Transverse colon (tissue), 3 donors: Measurements from ENCODE around the gene ARRB1.

Experiments
- EP300 ChIP-seq: sonication (generic); formaldehyde crosslinking; IDR thresholded peaks from one replicate; pipeline ENCODE4 v1.6.1; 2017; ENCODE audit warnings: antibody characterized with exemption, low read depth
- POLR2A ChIP-seq: fragments of 450-650 bp; IDR thresholded peaks from one replicate; pipeline ENCODE4 v1.6.1; 2016; ENCODE audit warnings: antibody characterized with exemption, mild to moderate bottlenecking, moderate library complexity
- TF ChIP-seq, protein P1 (sequence below), 5 experiments: fragments of 200-600 bp in 3 of 5; fragments of 450-650 bp in 2 of 5; sonication (generic) in 3 of 5; IDR thresholded peaks; 1 replicate in 2 of 5; 2 replicates in 3 of 5; pipeline ENCODE4 v1.5.1; 2016 to 2017; ENCODE audit warnings: antibody characterized with exemption in 5 of 5, inconsistent platforms in 3 of 5, mild to moderate bottlenecking in 2 of 5, moderate library complexity in 1 of 5

DNA sequence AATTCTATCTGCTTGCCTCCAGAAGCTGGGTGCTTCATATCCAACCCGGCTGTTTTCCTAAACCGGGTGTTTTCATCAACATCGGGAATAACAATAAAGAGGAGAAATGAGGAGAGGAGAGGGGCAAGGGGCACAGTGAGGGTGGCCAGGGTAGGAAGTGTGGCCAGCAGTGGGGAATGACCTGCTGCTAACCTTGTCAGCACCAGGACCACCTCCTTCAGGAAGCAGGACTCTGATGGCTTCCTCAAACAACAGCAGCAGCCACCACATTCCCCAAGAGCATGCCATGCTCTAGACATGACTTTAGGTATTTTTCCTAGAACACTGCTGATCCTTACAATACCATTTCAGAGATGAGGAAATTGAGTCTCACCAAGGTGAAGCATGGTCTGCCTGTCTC, 58.5 kb downstream of the ARRB1 start:
- TF ChIP-seq, protein P1, sequence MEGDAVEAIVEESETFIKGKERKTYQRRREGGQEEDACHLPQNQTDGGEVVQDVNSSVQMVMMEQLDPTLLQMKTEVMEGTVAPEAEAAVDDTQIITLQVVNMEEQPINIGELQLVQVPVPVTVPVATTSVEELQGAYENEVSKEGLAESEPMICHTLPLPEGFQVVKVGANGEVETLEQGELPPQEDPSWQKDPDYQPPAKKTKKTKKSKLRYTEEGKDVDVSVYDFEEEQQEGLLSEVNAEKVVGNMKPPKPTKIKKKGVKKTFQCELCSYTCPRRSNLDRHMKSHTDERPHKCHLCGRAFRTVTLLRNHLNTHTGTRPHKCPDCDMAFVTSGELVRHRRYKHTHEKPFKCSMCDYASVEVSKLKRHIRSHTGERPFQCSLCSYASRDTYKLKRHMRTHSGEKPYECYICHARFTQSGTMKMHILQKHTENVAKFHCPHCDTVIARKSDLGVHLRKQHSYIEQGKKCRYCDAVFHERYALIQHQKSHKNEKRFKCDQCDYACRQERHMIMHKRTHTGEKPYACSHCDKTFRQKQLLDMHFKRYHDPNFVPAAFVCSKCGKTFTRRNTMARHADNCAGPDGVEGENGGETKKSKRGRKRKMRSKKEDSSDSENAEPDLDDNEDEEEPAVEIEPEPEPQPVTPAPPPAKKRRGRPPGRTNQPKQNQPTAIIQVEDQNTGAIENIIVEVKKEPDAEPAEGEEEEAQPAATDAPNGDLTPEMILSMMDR (IDR thresholded peaks at IDR 0.05) = no peak
- TF ChIP-seq EP300 = no peak
- TF ChIP-seq POLR2A = no peak
